Activated B cell treated with CpG ODN at 0.5 μM for 24 hours (primary cell): Measurements from ENCODE around the gene SERBP1. TPM values are rescaled to one million over a fixed set of nuclear protein-coding genes. Genes with fewer than 3 reads are reported as not detected.

Experiments
- ATAC-seq: fragments of 200-7000 bp; cut with Tn5 transposase; one replicate; pipeline ENCODE4 v1.10.0; 2021; ENCODE audit warnings: low read depth, mild to moderate bottlenecking, moderate library complexity
- CTCF ChIA-PET: fragments of 350-600 bp; sonication (Branson Sonifier 250); formaldehyde crosslinking; loops from one replicate; lab custom pipeline; 2021; ENCODE audit warnings: antibody characterized with exemption; lab: Charles Lee
- POLR2A ChIA-PET: fragments of 350-600 bp; sonication (Branson Sonifier 250); formaldehyde crosslinking; loops from one replicate; lab custom pipeline; 2021; ENCODE audit warnings: antibody characterized with exemption; lab: Charles Lee
- DNase-seq: peaks from one replicate; pipeline ENCODE4 v3.0.0; 2022
- H3K27ac Mint-ChIP-seq: one replicate; pipeline ENCODE4 v1.8.0; 2020; ENCODE audit warnings: mixed read lengths
- H3K27me3 Mint-ChIP-seq: one replicate; pipeline ENCODE4 v1.8.0; 2021; ENCODE audit warnings: mixed read lengths
- H3K36me3 Mint-ChIP-seq: one replicate; pipeline ENCODE4 v1.8.0; 2021; ENCODE audit warnings: low read depth, mixed read lengths
- H3K4me1 Mint-ChIP-seq: one replicate; pipeline ENCODE4 v1.8.0; 2021; ENCODE audit warnings: mixed read lengths
- H3K4me3 Mint-ChIP-seq: one replicate; pipeline ENCODE4 v1.8.0; 2020; ENCODE audit warnings: mild to moderate bottlenecking, mixed read lengths
- H3K9me3 Mint-ChIP-seq: one replicate; pipeline ENCODE4 v1.8.0; 2020; ENCODE audit warnings: mixed read lengths
- CTCF ChIP-seq: fragments of 200-600 bp; IDR thresholded peaks from one replicate; pipeline ENCODE4 v1.8.0; 2022; ENCODE audit warnings: antibody characterized with exemption, mild to moderate bottlenecking
- intact Hi-C: fragments of 100-400 bp; cut with micrococcal nuclease; formaldehyde crosslinking; loops from one replicate; pipeline ENCODE4 v1.15.1; 2024
- total RNA-seq: library from RNA; stranded (reverse); gene quantifications from 2 replicates; pipeline ENCODE4 v1.2.3, GENCODE V29; 2022

The SERBP1 gene
- total RNA-seq, 1 donor from 2014 or later: 222 TPM

- Mint-ChIP-seq H3K4me3 (no peak overlapping the region), H3K36me3 (no peaks in the 10 kb centered on the region), H3K27me3 (no peaks in the 10 kb centered on the region), H3K27ac (no peak overlapping the region), H3K9me3 (no peaks in the 10 kb centered on the region), H3K4me1 (no peaks in the 10 kb centered on the region)
- ATAC-seq (no peak), DNase-seq (no peak)
- TF ChIP-seq CTCF: no peak
- intact Hi-C loops: no loop called here
- CTCF ChIA-PET: no interaction called here
- POLR2A ChIA-PET: interaction anchor here (1.3 kb wide), 1 partner anchor 11 kb away, joined by 5 read pairs; the partner anchor contains the start of gene SERBP1
These were observed 11.0 kb upstream of the SERBP1 start for GRCh38 chr1:67441183-67441582.

GRCh38 chr1:67440339-67440738 is 10.1 kb upstream of the SERBP1 start:
- POLR2A ChIA-PET: no interaction called here
- Mint-ChIP-seq H3K27ac (no peak overlapping the region), H3K9me3 (no peaks in the 10 kb centered on the region), H3K4me1 (no peaks in the 10 kb centered on the region), H3K4me3 (no peak overlapping the region), H3K27me3 (no peaks in the 10 kb centered on the region), H3K36me3 (no peaks in the 10 kb centered on the region)
- CTCF ChIA-PET: no interaction called here
- intact Hi-C loops: no loop called here
- TF ChIP-seq CTCF: no peak
- no peak for ATAC-seq
- DNase-seq: no peak

- no peak for ATAC-seq
- no peak for TF ChIP-seq CTCF
- intact Hi-C loops: loop anchor here (10.0 kb wide), 1 partner anchor 1065 kb away; no protein-coding TSS in a partner anchor
- ChIA-PET POLR2A (no interaction called here), CTCF (no interaction called here)
- Mint-ChIP-seq H3K4me3 (no peak overlapping the region), H3K27ac (no peak overlapping the region), H3K4me1 (peaks cover 4% of the 10 kb centered on the region), H3K27me3 (no peaks in the 10 kb centered on the region), H3K9me3 (no peaks in the 10 kb centered on the region), H3K36me3 (no peaks in the 10 kb centered on the region)
- DNase-seq: no peak
These were observed 9.3 kb upstream of the SERBP1 start for GRCh38 chr1:67439277-67440029.

GRCh38 chr1:67437961-67438360 is 7.8 kb upstream of the SERBP1 start:
- ATAC-seq: no peak
- H3K27ac Mint-ChIP-seq: no peak overlapping the region
- no peaks in the 10 kb centered on the region for H3K9me3 Mint-ChIP-seq
- no peak overlapping the region for H3K4me3 Mint-ChIP-seq
- no peaks in the 10 kb centered on the region for H3K27me3 Mint-ChIP-seq
- DNase-seq: no peak
- CTCF ChIA-PET: interaction anchor here (1.3 kb wide), 1 partner anchor 204 kb away, joined by 3 read pairs; no protein-coding TSS in a partner anchor
- no peak for TF ChIP-seq CTCF
- POLR2A ChIA-PET: no interaction called here
- intact Hi-C loops: loop anchor here (10.0 kb wide), 1 partner anchor 1063 kb away; no protein-coding TSS in a partner anchor
- no peaks in the 10 kb centered on the region for H3K36me3 Mint-ChIP-seq
- H3K4me1 Mint-ChIP-seq: peaks cover 19% of the 10 kb centered on the region

GRCh38 chr1:67436511-67437055 is 6.4 kb upstream of the SERBP1 start:
- Mint-ChIP-seq H3K36me3 (no peaks in the 10 kb centered on the region), H3K4me3 (no peak overlapping the region), H3K9me3 (no peaks in the 10 kb centered on the region), H3K4me1 (peaks cover 25% of the 10 kb centered on the region), H3K27me3 (no peaks in the 10 kb centered on the region), H3K27ac (no peak overlapping the region)
- no peak for DNase-seq
- no peak for ATAC-seq
- intact Hi-C loops: loop anchor here (10.0 kb wide), 1 partner anchor 1062 kb away; no protein-coding TSS in a partner anchor
- CTCF ChIA-PET: no interaction called here
- POLR2A ChIA-PET: no interaction called here
- TF ChIP-seq CTCF: no peak
